ENCODE results near the gene GPHA2.

- TF ChIP-seq CTCF (IDR thresholded peaks at IDR 0.05; ENCODE audit: low read depth, low read length, poor library complexity, severe bottlenecking) (no peak), EZH2phosphoT487 (IDR thresholded peaks at IDR 0.05; ENCODE audit: borderline replicate concordance, low read length) (no peak)
These were observed 873 bp downstream of the GPHA2 start for GRCh38 chr11:64934682-64935358.
